ENCODE results near the gene SLC22A7.

Gene SLC22A7

DNA sequence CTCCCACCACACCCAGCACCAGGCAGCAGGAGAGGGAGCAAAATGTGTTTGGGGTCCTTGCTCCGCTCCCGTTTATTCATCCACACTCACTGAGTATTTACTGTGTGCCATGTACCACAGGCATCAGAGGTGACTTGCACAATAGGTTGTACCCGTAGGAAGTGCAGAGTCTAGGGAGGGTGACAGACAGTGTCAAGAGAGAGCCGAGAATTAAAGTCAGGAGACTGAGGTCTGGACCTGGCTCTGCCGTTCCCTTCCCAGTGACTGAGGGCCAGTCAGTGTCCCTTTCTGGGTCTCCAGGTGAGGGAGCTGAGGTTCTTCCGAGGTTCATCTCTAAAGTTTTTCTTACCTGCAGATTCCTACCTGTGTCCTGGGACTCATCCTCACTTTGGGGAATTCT is 32.5 kb upstream of the SLC22A7 start:
- DNase-seq (ENCODE audit: low read depth): no peak

GRCh38 chr6:43267619-43268354 is 30.3 kb upstream of the SLC22A7 start:
- DNase-seq (ENCODE audit: low read depth): no peak

DNA sequence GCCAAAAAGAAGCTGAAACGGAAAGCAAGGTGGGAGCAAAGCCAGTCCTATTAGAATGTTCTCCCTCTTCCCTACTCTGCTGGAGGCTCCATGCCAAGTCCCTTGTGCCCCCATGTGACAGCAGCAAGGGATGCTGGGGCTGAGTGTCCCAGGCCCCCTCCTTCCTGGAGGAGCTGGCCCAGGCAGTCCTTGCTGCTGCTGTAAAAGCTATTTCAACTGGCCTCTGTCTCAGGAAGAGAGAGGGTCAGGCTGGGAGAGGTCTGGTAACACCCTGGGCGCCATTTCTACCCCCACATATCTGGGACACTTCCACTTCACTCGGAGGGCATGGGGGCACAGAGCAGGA is 29.7 kb upstream of the SLC22A7 start:
- no peak for DNase-seq (ENCODE audit: low read depth)

- DNase-seq (ENCODE audit: low read depth): no peak
Observed at GRCh38 chr6:43268782-43269272, 29.2 kb upstream of the SLC22A7 start.

DNA sequence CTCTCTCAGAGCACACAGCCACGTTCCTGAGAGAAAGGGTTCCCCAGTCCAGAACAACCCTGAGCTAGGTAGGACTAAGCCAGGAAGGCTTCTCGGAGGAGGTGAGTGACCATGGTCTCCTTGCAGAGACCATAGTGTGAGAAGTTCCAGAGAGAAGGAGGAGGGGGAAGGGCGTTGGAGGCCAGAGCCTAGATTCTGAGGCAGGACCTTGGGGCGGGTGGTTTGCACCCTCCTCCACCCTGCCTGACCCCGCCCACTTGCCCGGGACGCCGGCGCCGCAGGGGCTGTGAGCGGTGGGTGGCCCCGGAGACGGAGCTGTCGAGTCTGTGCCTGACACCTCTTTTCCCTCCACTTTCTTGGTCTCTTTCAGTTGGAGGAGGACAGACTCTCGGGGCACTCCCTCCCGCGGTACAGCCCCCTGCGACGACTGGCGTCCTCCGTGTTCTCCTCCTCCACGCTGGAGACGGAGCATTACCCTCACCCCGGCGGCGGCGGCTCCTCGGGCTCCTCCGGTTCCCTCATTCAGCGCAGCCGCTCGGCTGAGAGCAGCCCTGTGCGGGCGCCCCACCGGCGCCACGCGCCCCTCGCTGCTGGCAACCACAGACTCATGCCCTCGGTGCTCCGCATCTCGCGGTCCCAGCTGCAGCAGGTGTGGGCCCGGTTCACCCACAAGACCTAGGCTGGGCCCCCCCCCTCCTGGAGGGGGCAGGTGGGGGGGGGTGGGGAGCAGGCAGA is 28.6 kb upstream of the SLC22A7 start:
- no peak for DNase-seq (ENCODE audit: low read depth)

- DNase-seq (ENCODE audit: low read depth): no peak
Observed at GRCh38 chr6:43271103-43271815, 26.8 kb upstream of the SLC22A7 start.

GRCh38 chr6:43271944-43272343 is 26.1 kb upstream of the SLC22A7 start:
- no peak for DNase-seq (ENCODE audit: low read depth)

DNA sequence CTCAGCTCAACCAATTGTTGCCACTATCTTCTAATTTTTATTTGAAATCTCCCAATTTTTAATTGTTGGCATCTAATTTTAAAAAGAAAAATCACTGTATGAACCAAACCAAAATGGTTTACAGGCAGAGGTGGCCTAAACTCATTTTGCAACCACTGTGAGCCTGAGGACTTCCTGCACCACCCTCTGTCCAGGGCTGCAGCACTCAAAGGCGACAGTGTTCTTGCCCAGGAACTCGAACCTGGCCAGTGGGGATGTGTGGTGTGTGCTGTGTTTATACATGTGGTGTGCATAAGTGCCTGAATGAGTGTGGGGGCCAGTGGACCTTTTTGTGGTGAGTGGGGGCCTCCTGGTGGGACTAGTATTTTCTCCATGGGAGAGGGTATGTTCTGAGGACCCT is 24.4 kb upstream of the SLC22A7 start:
- DNase-seq (ENCODE audit: low read depth): no peak

GRCh38 chr6:43274127-43274915 is 23.7 kb upstream of the SLC22A7 start:
- DNase-seq (ENCODE audit: low read depth): no peak

DNA sequence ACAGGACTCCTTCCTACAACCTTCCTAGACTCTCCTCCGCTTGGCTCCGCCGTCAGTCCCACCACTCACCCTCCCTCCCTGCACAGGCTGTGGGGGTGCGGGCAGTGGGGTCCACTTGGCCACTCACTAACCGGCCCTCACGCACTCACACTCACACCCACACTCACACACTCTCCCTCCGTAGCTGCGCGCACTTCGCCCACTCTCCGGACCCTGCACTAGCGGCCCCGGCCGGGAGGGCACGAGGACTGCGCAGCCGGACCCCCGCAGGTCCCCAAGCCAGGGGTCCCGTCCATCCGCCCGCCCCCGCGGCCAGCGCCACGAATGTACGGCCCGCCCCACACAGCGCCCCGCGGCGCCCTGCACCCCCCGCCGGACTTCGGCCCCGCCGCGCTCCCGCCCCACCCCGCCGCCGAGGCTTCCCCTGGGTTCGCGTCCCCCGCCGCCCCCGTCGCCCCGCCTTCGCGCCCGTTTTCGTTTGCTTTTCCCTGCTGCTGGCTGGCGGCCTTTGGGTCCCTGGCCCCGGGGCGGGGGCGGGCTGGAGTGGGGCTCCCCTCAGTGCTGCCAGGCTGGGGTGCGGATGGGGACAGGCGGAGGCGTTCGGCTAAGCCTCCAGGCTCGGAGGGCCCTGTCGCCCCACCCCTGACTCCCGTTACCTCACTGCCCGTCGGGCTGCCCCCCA is 23.0 kb upstream of the SLC22A7 start:
- no peak for DNase-seq (ENCODE audit: low read depth)

- DNase-seq (ENCODE audit: low read depth): no peak
Observed at GRCh38 chr6:43275801-43276576, 22.1 kb upstream of the SLC22A7 start.

DNA sequence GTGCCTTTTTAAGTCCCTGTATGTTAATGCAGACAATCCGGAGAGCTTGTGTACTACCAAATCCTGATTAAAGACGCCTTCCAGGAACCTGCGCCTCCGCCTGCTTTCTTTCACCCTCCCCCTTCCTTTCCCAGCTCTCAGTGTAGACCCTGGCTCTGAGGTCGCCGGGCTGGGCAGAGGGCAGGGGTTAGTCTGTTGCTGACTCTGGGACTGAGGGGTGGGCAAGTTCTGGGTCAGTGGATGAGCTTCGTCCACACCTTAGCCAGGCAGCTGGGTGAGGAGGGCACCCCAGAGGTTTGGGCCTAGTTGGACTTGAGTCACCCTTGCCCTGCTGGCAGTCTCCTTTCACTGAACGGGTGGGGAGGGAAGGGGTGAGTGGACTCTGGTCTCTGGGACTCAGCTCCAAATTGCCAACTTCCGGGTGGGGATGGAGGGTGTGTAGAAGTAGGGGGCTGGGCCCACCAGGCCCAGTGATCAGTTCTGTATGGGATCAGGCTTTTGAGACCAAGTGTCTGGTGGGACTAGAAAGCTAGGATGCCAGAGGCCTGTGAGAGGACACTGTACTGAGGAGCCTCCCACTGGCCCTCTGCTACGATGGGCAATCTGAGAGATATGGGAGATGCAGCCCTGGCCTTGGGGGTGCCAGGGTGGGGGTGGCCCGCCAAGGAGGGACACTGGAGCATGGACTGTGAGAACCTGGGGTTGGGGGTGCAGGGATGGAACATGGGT is 21.3 kb upstream of the SLC22A7 start:
- DNase-seq (ENCODE audit: low read depth): no peak

DNA sequence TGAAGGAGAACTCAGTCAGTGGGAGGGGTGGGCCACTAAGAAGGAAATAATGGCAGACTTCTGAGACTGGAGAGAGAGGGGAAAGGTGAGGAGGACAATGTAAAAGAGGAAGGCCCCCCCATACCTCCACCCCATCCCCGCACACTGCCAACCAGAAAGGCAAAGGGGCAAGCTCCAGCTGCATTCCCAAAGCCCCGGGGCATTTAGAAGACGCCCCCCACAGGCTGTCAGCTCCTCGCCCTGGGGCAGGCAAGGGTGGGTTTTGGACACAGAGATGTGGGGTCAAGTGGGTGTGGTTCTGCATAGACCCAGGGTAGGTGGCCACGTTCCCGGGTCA is 20.8 kb upstream of the SLC22A7 start:
- no peak for DNase-seq (ENCODE audit: low read depth)

- no peak for DNase-seq (ENCODE audit: low read depth)
Observed at GRCh38 chr6:43277643-43278523, 20.2 kb upstream of the SLC22A7 start.

DNA sequence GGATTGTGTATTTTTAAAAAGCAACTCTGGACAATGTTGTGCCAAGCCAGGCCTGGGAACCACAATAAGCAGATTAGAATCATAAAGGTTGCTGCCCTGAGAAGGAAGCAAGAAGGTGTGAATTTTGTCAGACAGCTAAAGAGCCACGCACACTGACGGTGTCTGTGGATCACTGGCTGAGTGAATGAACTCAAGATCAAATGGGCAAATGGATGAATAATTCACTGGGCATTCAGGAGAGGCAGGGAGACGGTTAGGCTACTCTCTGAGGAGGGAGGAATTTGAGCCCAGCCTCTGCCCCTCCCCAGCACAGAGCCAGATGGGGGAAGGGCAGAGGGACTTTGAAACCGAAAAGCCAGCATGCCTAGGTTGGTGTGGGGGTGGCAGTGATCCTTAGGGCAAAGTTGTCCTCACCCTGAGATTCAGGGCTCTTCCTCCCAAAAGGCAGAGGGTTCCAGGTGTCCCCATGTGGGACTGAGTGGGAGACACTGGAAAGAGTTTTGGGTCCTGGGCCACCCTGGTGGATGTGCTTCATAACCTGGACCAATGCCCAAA is 19.5 kb upstream of the SLC22A7 start:
- DNase-seq (ENCODE audit: low read depth): no peak

DNA sequence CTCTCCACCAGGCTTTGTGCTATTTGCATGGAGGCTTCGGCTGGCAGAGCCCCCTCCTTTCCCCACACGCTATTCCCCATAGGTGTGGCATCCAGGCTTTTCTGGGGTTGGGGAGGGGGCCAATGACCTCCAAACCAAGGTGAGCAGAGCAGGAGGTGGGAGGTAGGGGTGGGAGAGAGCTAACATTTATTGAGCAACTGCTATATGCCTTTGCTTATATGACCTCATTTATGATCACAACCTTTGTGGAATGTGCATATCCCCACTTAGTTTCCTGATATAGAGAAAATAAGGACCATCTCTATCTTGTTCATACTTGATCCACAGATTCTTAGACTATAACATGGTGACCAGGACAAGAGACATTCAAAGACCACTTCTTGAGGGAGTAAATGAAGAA is 17.8 kb upstream of the SLC22A7 start:
- no peak for DNase-seq (ENCODE audit: low read depth)

DNA sequence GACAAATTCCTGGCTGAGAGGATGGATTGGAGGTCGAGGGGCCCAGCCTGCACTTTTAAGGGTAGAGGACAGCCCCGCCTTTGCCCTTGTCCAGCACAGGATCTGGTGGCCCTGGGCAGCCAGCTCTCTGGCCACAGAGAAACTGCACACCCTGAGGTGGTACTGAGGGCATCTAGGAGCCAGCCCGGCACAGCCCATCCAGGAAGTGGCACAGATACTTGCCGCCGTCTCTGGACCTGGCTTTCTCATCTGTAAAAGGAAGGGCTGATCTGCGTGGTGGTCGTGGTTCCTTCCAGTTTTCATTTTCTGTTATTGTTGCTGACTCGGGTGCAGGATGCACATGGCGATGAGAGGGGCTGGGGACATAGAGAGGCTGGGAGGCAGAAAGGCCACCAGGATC is 16.0 kb upstream of the SLC22A7 start:
- no peak for DNase-seq (ENCODE audit: low read depth)

DNA sequence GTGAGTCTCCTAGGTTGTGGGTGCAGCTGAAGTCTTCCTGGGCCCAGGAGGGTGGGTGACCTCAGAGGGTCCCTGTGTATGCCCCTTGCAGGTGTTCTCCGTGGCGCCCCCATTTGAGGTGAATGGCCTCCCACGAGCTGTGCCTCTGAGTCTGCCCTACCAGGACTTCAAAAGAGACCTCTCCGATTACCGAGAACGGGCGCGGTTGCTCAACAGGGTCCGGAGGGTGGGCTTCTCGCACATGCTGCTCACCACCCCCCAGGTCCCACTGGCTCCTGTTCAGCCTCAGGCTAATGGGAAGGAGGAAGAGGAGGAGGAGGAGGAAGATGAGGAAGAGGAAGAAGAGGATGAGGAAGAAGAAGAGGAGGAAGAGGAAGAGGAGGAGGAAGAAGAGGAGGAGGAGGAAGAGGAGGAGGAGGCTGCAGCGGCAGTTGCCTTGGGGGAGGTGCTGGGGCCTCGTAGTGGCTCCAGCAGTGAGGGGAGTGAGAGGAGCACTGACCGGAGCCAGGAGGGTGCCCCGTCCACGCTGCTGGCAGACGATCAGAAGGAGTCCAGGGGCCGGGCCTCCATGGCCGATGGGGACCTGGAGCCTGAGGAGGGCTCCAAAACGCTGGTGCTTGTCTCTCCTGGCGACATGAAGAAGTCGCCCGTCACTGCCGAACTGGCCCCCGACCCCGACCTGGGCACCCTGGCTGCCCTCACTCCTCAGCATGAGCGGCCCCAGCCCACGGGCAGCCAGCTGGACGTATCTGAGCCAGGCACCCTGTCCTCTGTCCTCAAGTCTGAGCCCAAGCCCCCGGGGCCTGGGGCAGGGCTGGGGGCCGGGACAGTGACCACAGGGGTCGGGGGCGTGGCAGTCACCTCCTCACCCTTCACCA is 15.2 kb upstream of the SLC22A7 start:
- no peak for DNase-seq (ENCODE audit: low read depth)

Measured in stromal cell of bone marrow (primary cell).